GM21515 (cell line): Measurements from ENCODE around the gene VEGFB.
A peak's percentile ranks its signal among the peaks of the same experiment; 100 is the strongest.

Source experiments
- ATAC-seq: cut with Tn5 transposase; IDR thresholded peaks from one replicate; pipeline ENCODE4 v1.9.1; 2021; ENCODE audit not compliant: unreplicated experiment

The VEGFB gene

GRCh38 chr11:64230171-64230984 lies 4.0 kb upstream of the VEGFB start, which contains the start of gene DNAJC4:
TSS of gene DNAJC4 (plus strand) at chr11:64230548. CDS start at chr11:64230855, 307 bp downstream.
- peak; percentile 33 for ATAC-seq

- ATAC-seq: no peak
Observed at GRCh38 chr11:64230985-64231365, 3.4 kb upstream of the VEGFB start.

GRCh38 chr11:64231546-64231945 lies 2.8 kb upstream of the VEGFB start:
- ATAC-seq: no peak

GRCh38 chr11:64232182-64232966 lies 2.0 kb upstream of the VEGFB start:
- ATAC-seq: no peak

- ATAC-seq: no peak
Observed at GRCh38 chr11:64232967-64233315, 1.4 kb upstream of the VEGFB start.

GRCh38 chr11:64234647-64235379 lies 429 bp downstream of the VEGFB start:
- peak; percentile 10 for ATAC-seq

- no peak for ATAC-seq
Observed at GRCh38 chr11:64235437-64236161, 1.2 kb downstream of the VEGFB start.

- no peak for ATAC-seq
Observed at GRCh38 chr11:64237484-64237951, 3.1 kb downstream of the VEGFB start.

- no peak for ATAC-seq
Observed at GRCh38 chr11:64238076-64238475, 3.7 kb downstream of the VEGFB start.

GRCh38 chr11:64238999-64239398 lies 4.6 kb downstream of the VEGFB start:
- no peak for ATAC-seq

- peak; percentile 8 for ATAC-seq
Observed at GRCh38 chr11:64239662-64240434, 5.5 kb downstream of the VEGFB start.

- ATAC-seq: peak; percentile 46
Observed at GRCh38 chr11:64240435-64241240, 6.3 kb downstream of the VEGFB start, which contains the start of gene FKBP2. TSS of gene FKBP2 (plus strand) at chr11:64241095. CDS start at chr11:64242388, 1,293 bp downstream.

- ATAC-seq: peak; percentile 52
Observed at GRCh38 chr11:64241241-64241490, 6.8 kb downstream of the VEGFB start.

- ATAC-seq: peak; percentile 12
Observed at GRCh38 chr11:64241491-64242374, 7.3 kb downstream of the VEGFB start.

- no peak for ATAC-seq
Observed at GRCh38 chr11:64243236-64243854, 9.0 kb downstream of the VEGFB start.

GRCh38 chr11:64244107-64244506 lies 9.7 kb downstream of the VEGFB start:
- no peak for ATAC-seq

- no peak for ATAC-seq
Observed at GRCh38 chr11:64244966-64245365, 10.6 kb downstream of the VEGFB start.

GRCh38 chr11:64245401-64245796 lies 11.0 kb downstream of the VEGFB start:
- ATAC-seq: no peak
